NCI-H748 treated with DMSO at 0.1 percent for 48 hours (cell line): ENCODE measurements around the gene KIF5A.
"Not testable (repeated sequence)": the region's sequence is repeated elsewhere in the genome, so short reads cannot be mapped to it uniquely, and the experiment has no call there.

Source experiments
- DNase-seq: peaks from one replicate; lab custom pipeline; 2025; lab: John Stamatoyannopoulos, UW

The KIF5A gene

DNA sequence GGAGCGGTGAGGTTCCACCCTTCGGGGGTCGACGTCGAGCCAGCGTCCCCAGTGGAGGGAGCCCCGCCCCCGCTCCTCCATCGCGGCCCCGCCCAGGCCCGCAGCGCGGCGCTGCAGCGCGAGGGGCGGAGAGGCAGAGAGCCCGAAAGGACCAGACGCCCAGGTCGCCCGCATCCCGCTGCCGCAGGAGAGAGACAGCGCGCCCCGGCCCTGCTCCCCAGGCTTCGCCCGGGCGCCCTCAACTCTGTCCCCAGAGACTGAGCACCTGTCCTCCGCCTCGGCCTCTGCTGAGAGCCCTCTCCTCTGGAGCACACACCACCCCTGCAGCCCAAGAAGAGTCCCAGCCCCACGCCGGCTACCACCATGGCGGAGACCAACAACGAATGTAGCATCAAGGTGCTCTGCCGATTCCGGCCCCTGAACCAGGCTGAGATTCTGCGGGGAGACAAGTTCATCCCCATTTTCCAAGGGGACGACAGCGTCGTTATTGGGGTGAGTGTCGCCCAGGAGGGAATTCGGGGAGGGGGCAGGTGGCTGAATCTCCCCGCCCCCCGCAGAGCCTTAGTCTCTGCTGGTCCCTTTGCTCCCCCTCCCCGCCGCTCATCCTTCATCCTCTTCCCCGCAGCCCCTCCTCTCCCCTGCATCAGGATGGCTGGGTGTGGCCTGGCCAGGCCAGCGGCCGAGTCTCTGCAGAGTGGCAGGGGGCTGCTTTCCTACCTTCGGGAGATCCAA is at the start of gene KIF5A:
Gene KIF5A (plus strand): TSS at position 136 of the 732 bp plus-strand sequence. CDS start 228 bp downstream, at position 364.
- DNase-seq = peak; percentile 57

- DNase-seq = no peak
Observed at GRCh38 chr12:57500213-57500612, 49.6 kb upstream of the KIF5A start.

- DNase-seq = not testable (repeated sequence)
Observed at GRCh38 chr12:57502311-57502969, 47.4 kb upstream of the KIF5A start.

DNA sequence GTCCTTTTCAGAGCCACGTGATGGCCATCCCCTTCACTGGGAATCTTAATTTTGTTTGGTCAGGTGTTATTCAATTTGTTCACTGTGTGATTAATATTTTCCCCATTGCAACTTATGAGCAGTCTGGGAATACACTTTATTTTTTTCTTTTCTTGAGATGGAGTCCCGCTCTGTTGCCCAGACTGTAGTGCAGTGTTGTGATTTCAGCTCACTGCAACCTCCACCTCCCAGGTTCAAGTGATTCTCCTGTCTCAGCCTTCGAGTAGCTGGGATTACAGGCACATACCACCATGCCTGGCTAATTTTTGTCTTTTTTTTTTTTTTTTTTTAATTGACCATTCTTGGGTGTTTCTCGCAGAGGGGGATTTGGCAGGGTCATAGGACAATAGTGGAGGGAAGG is 43.3 kb upstream of the KIF5A start:
- DNase-seq = not testable (repeated sequence)

GRCh38 chr12:57507796-57508195 is 42.0 kb upstream of the KIF5A start:
- DNase-seq = not testable (repeated sequence)

DNA sequence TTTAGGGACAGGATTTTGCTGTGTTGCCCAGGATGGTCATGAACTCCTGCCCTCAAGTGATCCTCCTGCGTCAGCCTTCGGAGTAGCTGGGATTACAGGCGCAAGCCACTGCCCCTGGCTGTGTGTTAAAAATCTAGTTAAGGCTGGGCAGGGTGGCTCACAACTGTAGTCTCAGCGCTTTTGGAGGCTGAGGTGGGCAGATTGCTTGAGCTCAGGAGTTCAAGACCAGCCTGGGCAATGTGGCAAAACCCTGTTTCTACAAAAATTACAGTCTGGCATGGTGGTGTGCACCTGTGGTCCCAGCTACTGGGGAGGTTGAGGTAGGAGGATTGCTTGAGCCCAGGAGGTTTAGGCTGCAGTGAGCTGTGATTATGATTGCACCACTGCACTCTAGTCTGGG is 38.7 kb upstream of the KIF5A start:
- no peak for DNase-seq

DNA sequence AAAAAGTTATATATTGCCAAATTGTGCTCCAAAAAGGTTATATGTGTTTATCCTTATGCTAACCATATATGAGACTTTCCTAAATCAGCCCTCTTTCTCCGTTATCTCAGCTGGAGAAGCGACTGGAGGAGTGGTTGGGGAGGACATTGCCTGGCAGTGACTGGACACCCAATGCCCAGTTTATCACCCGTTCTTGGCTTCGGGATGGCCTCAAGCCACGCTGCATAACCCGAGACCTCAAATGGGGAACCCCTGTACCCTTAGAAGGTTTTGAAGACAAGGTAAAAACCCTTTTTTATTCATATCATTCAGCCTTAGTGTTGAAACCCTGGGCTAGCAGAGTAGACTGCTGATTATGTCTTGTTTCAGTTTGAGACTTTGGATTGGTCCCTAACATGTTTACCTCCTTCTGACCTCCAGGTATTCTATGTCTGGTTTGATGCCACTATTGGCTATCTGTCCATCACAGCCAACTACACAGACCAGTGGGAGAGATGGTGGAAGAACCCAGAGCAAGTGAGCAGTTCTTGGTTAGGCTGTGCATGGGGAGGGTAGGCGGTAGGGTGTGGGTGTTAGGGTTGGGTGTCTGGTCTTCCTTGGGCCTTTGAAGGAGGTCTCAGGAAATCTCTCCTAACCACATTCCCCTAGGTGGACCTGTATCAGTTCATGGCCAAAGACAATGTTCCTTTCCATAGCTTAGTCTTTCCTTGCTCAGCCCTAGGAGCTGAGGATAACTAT is 38.1 kb upstream of the KIF5A start:
- no peak for DNase-seq

DNA sequence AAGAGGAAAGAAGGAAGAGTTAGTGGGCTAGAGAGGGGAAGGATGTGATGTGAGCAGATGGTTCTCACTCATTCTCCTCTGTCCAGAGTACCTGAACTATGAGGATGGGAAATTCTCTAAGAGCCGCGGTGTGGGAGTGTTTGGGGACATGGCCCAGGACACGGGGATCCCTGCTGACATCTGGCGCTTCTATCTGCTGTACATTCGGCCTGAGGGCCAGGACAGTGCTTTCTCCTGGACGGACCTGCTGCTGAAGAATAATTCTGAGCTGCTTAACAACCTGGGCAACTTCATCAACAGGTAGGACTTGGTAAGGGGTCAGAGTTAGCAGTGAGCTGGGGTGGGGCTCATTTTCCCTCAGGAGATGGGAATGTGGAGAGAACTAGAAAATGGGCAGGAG is 37.2 kb upstream of the KIF5A start:
- no peak for DNase-seq

GRCh38 chr12:57513266-57513665 is 36.6 kb upstream of the KIF5A start:
- no peak for DNase-seq

DNA sequence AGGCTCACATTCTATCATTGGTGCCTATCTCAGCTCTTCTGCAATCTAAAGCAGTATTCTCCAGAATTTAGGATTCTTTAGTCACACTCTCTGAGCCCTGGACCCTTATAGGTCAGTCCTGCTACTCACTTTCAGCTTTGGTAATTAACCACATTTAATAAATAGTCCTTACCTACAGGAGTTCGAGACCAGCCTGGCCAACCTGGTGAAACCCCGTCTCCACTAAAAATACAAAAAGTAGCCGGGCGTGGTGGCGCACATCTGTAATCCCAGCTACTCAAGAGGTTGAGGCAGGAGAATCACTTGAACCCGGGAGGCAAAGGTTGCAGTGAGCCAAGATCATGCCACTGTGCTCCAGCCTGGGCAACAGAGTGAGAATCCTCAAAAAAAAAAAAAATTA is 36.2 kb upstream of the KIF5A start:
- DNase-seq = not testable (repeated sequence)

GRCh38 chr12:57514246-57514645 is 35.6 kb upstream of the KIF5A start:
- not testable (repeated sequence) for DNase-seq

DNA sequence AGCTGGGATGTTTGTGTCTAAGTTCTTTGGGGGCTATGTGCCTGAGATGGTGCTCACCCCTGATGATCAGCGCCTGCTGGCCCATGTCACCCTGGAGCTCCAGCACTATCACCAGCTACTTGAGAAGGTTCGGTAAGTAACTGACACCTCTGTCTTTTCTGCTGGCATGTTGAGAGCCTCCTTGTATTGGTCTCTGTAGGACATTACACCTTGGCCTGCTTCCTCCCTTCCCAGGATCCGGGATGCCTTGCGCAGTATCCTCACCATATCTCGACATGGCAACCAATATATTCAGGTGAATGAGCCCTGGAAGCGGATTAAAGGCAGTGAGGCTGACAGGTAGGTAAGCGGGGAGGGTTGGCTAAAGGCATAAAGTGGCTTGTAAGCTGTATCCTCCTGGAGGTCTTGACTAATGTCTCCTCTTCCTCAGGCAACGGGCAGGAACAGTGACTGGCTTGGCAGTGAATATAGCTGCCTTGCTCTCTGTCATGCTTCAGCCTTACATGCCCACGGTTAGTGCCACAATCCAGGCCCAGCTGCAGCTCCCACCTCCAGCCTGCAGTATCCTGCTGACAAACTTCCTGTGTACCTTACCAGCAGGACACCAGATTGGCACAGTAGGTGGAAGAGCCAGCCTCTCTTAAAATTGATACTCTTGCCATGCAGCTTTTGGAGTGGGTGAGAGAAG is 35.0 kb upstream of the KIF5A start:
- DNase-seq = no peak

- DNase-seq = no peak
Observed at GRCh38 chr12:57515408-57515933, 34.4 kb upstream of the KIF5A start.

DNA sequence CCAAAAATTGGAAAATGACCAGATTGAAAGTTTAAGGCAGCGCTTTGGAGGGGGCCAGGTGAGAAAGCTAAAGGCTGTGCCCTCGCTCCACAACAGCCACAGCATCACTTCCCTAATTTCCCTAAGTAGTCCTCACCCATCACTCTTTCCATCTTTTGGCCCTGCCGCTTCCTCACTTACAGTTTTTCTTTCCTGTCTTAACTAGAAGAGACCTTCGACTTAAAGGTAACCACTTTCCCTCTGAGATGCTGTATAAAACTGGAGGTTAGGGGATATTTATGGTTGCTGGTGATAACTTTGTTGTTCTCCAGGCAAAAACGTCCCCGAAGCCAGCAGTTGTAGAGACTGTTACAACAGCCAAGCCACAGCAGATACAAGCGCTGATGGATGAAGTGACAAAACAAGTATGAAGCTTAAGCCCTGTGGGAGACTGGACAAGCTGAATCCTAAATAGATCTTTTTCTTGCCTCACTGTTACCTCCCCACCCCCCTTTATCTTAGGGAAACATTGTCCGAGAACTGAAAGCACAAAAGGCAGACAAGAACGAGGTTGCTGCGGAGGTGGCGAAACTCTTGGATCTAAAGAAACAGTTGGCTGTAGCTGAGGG is 33.8 kb upstream of the KIF5A start:
- no peak for DNase-seq

- no peak for DNase-seq
Observed at GRCh38 chr12:57516617-57517153, 33.2 kb upstream of the KIF5A start.

DNA sequence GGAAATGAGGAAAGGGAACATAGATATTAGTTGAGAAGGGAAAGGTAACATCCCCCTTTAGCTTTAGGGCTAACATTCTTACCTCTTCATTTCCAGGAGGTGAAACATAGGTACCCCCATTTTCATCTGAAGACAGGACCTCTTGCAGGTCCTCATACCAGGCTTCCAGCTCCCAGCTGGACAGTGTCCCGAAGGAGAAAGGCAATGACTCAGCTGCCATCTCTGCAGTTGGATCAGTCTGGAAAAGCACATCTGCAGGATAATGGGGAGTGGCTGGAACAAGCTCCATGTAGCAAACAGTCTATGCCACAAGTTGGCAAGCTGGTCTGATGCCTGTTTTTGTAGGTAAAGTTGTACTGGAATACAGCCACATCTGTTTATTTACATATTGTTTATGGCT is 32.7 kb upstream of the KIF5A start:
- no peak for DNase-seq

- DNase-seq = not testable (repeated sequence)
Observed at GRCh38 chr12:57517718-57518117, 32.1 kb upstream of the KIF5A start.

- no peak for DNase-seq
Observed at GRCh38 chr12:57518176-57518919, 31.5 kb upstream of the KIF5A start.

- DNase-seq = no peak
Observed at GRCh38 chr12:57518920-57519795, 30.7 kb upstream of the KIF5A start.

GRCh38 chr12:57519796-57520052 is 30.1 kb upstream of the KIF5A start:
- peak; percentile 13 for DNase-seq
